IPS DF 6.9 (cell line): ENCODE data around the gene GPR137.
A peak's percentile ranks its signal among the peaks of the same experiment; 100 is the strongest.
"Not testable (repeated sequence)": the region's sequence is repeated elsewhere in the genome, so short reads cannot be mapped to it uniquely, and the experiment has no call there.

ENCODE experiments used
- DNase-seq: peaks from one replicate; pipeline ENCODE4 v3.0.0-alpha.2; 2013; ENCODE audit warnings: low read depth, low spot score
- H3K27ac ChIP-seq: one replicate; pipeline ENCODE4 v1.5.1; 2013; ENCODE audit warnings: low read length, control low read depth
- H3K27me3 ChIP-seq: 2 replicates; pipeline ENCODE4 v1.6.1; 2013; ENCODE audit warnings: mild to moderate bottlenecking, low read length; ENCODE audit not compliant: control insufficient read depth, insufficient read depth
- H3K36me3 ChIP-seq: 2 replicates; pipeline ENCODE4 v1.6.1; 2013; ENCODE audit warnings: low read length; ENCODE audit not compliant: control insufficient read depth, insufficient read depth
- H3K4me1 ChIP-seq: 2 replicates; pipeline ENCODE4 v1.6.1; 2013; ENCODE audit warnings: low read length; ENCODE audit not compliant: control insufficient read depth, insufficient read depth
- H3K4me3 ChIP-seq: 2 replicates; pipeline ENCODE4 v1.5.1; 2013; ENCODE audit warnings: mild to moderate bottlenecking, low read length
- H3K9me3 ChIP-seq: 2 replicates; pipeline ENCODE4 v1.6.1; 2013; ENCODE audit warnings: low read length, inconsistent platforms; ENCODE audit not compliant: control insufficient read depth, insufficient read depth
- WGBS: extraction: QIAGEN DNeasy Blood & Tissue Kit; methylation state at CpG from one replicate; pipeline ENCODE4 v1.1.7; 2013; ENCODE audit warnings: mixed read lengths, missing lambda C conversion rate; ENCODE audit not compliant: insufficient read length, insufficient coverage; 5-methylcytosine and 5-hydroxymethylcytosine counted together

Gene GPR137

GRCh38 chr11:64305075-64305690 is 19.5 kb downstream of the GPR137 start, which contains the start of gene ESRRA:
Gene ESRRA, plus strand, starts transcription at chr11:64305524. Its CDS starts 1,656 bp downstream, at chr11:64307180.
- H3K36me3 ChIP-seq = 0 out of 2 replicates have a peak, but pooled peaks cover 4% of the 10 kb centered on the region
- peaks cover 8% of the 10 kb centered on the region for H3K4me1 ChIP-seq
- peak within 1 kb of the TSS; percentile 62 for H3K4me3 ChIP-seq
- no peaks in the 10 kb centered on the region for H3K9me3 ChIP-seq
- H3K27me3 ChIP-seq = peaks cover 7% of the 10 kb centered on the region; the same call in 1 of the 2 replicates
- peak; percentile 96 for DNase-seq
- WGBS = no CpG with 5 or more reads among the region's 81 CpGs
- peak within 1 kb of the TSS; percentile 4 for H3K27ac ChIP-seq

- no CpG with 5 or more reads among the region's 71 CpGs for WGBS
- Histone ChIP-seq H3K9me3 (no peaks in the 10 kb centered on the region), H3K4me3 (peak overlapping the region; percentile 62), H3K27me3 (no peaks in the 10 kb centered on the region), H3K36me3 (0 out of 2 replicates have a peak, but pooled peaks cover 4% of the 10 kb centered on the region), H3K27ac (no peak overlapping the region), H3K4me1 (peaks cover 8% of the 10 kb centered on the region)
- no peak for DNase-seq
These were observed 20.3 kb downstream of the GPR137 start for GRCh38 chr11:64305691-64306562.

GRCh38 chr11:64306563-64306875 is 20.9 kb downstream of the GPR137 start:
- no peaks in the 10 kb centered on the region for H3K9me3 ChIP-seq
- H3K4me1 ChIP-seq = peaks cover 8% of the 10 kb centered on the region
- 0 out of 2 replicates have a peak, but pooled peaks cover 4% of the 10 kb centered on the region for H3K36me3 ChIP-seq
- DNase-seq = no peak
- H3K27ac ChIP-seq = no peak overlapping the region
- WGBS = no CpG with 5 or more reads among the region's 9 CpGs
- peak overlapping the region; percentile 62; the same call in 1 of the 2 replicates for H3K4me3 ChIP-seq
- H3K27me3 ChIP-seq = no peaks in the 10 kb centered on the region

GRCh38 chr11:64306876-64307622 is 21.4 kb downstream of the GPR137 start:
- Histone ChIP-seq H3K4me1 (peaks cover 8% of the 10 kb centered on the region), H3K27me3 (no peaks in the 10 kb centered on the region), H3K36me3 (0 out of 2 replicates have a peak, but pooled peaks cover 4% of the 10 kb centered on the region), H3K4me3 (no peak overlapping the region; the same call in 1 of the 2 replicates), H3K9me3 (no peaks in the 10 kb centered on the region), H3K27ac (no peak overlapping the region)
- DNase-seq = no peak
- WGBS = no CpG with 5 or more reads among the region's 15 CpGs

GRCh38 chr11:64307795-64308194 is 22.1 kb downstream of the GPR137 start:
- H3K9me3 ChIP-seq, H3K4me3 ChIP-seq, H3K36me3 ChIP-seq, DNase-seq, H3K27me3 ChIP-seq, H3K27ac ChIP-seq, H3K4me1 ChIP-seq: not testable (repeated sequence)
- WGBS = no CpG with 5 or more reads among the region's 5 CpGs

- Histone ChIP-seq H3K4me3 (no peak overlapping the region), H3K36me3 (peaks cover 4% of the 10 kb centered on the region), H3K9me3 (no peaks in the 10 kb centered on the region), H3K4me1 (no peaks in the 10 kb centered on the region), H3K27ac (no peak overlapping the region), H3K27me3 (no peaks in the 10 kb centered on the region)
- no peak for DNase-seq
- no CpG with 5 or more reads among the region's 10 CpGs for WGBS
These were observed 27.3 kb downstream of the GPR137 start for GRCh38 chr11:64312947-64313346.

GRCh38 chr11:64313491-64314145 is 28.0 kb downstream of the GPR137 start:
- no peaks in the 10 kb centered on the region for H3K4me1 ChIP-seq
- no peaks in the 10 kb centered on the region for H3K9me3 ChIP-seq
- no peak overlapping the region for H3K4me3 ChIP-seq
- no peak overlapping the region for H3K27ac ChIP-seq
- no peaks in the 10 kb centered on the region for H3K27me3 ChIP-seq
- no peak for DNase-seq
- H3K36me3 ChIP-seq = peaks cover 4% of the 10 kb centered on the region
- WGBS = no CpG with 5 or more reads among the region's 18 CpGs

GRCh38 chr11:64314146-64314804 is 28.6 kb downstream of the GPR137 start:
- Histone ChIP-seq H3K27ac (no peak overlapping the region), H3K4me3 (no peak overlapping the region), H3K4me1 (peaks cover 3% of the 10 kb centered on the region; the same call in 1 of the 2 replicates), H3K27me3 (no peaks in the 10 kb centered on the region), H3K9me3 (no peaks in the 10 kb centered on the region), H3K36me3 (peaks cover 4% of the 10 kb centered on the region)
- no CpG with 5 or more reads among the region's 19 CpGs for WGBS
- DNase-seq = no peak

GRCh38 chr11:64314805-64315561 is 29.3 kb downstream of the GPR137 start:
- Histone ChIP-seq H3K9me3 (no peaks in the 10 kb centered on the region), H3K4me1 (peaks cover 3% of the 10 kb centered on the region; the same call in 1 of the 2 replicates), H3K36me3 (peaks cover 4% of the 10 kb centered on the region), H3K27me3 (no peaks in the 10 kb centered on the region), H3K27ac (no peak overlapping the region), H3K4me3 (no peak overlapping the region)
- WGBS = no CpG with 5 or more reads among the region's 24 CpGs
- no peak for DNase-seq
